ENCODE measurements around the gene NCOR1.

Gene NCOR1

GRCh38 chr17:16040710-16041251, 174.6 kb downstream of the NCOR1 start:
- no peak overlapping the region for H3K4me2 ChIP-seq (ENCODE audit: low read length)

GRCh38 chr17:16037636-16038035, 177.7 kb downstream of the NCOR1 start:
- Histone ChIP-seq H3K9me2 (replicated peaks; ENCODE audit: control insufficient read depth, low read length) (no peaks in the 10 kb centered on the region), H3K36me3 (ENCODE audit: control insufficient read depth, low read length) (peaks cover 82% of the 10 kb centered on the region), H3K4me3 (ENCODE audit: low read length) (no peak overlapping the region), H3K79me2 (ENCODE audit: control insufficient read depth, low read length) (no peaks in the 10 kb centered on the region), H3K4me1 (ENCODE audit: control insufficient read depth, low read length) (peaks cover 14% of the 10 kb centered on the region), H3F3A (ENCODE audit: control insufficient read depth, insufficient read depth) (peaks cover 3% of the 10 kb centered on the region; the same call in 1 of the 2 replicates), H3K9me3 (ENCODE audit: control insufficient read depth, insufficient read depth, low read length) (no peaks in the 10 kb centered on the region), H3K27ac (ENCODE audit: low read depth, low read length) (no peak overlapping the region), H4K20me1 (ENCODE audit: control insufficient read depth, insufficient read depth, low read depth, low read length) (no peaks in the 10 kb centered on the region), H3K27me3 (ENCODE audit: control insufficient read depth, low read length) (no peaks in the 10 kb centered on the region), H3K4me2 (ENCODE audit: low read length) (no peak overlapping the region)
- TF ChIP-seq CTCF (IDR thresholded peaks at IDR 0.05; ENCODE audit: low read depth, low read length, poor library complexity, severe bottlenecking) (no peak), EZH2phosphoT487 (IDR thresholded peaks at IDR 0.05; ENCODE audit: borderline replicate concordance, low read length) (no peak)

More at GRCh38 chr17:16040710-16041251, 174.6 kb downstream of the NCOR1 start:
- Histone ChIP-seq H3F3A (ENCODE audit: control insufficient read depth, insufficient read depth) (no peaks in the 10 kb centered on the region), H3K79me2 (ENCODE audit: control insufficient read depth, low read length) (no peaks in the 10 kb centered on the region), H3K9me3 (ENCODE audit: control insufficient read depth, insufficient read depth, low read length) (no peaks in the 10 kb centered on the region), H3K36me3 (ENCODE audit: control insufficient read depth, low read length) (peaks cover 74% of the 10 kb centered on the region), H4K20me1 (ENCODE audit: control insufficient read depth, insufficient read depth, low read depth, low read length) (no peaks in the 10 kb centered on the region), H3K4me3 (ENCODE audit: low read length) (no peak overlapping the region), H3K27ac (ENCODE audit: low read depth, low read length) (no peak overlapping the region), H3K27me3 (ENCODE audit: control insufficient read depth, low read length) (no peaks in the 10 kb centered on the region), H3K4me1 (ENCODE audit: control insufficient read depth, low read length) (peaks cover 5% of the 10 kb centered on the region; the same call in 1 of the 2 replicates), H3K9me2 (replicated peaks; ENCODE audit: control insufficient read depth, low read length) (no peaks in the 10 kb centered on the region)
- no peak for TF ChIP-seq EZH2phosphoT487 (IDR thresholded peaks at IDR 0.05; ENCODE audit: borderline replicate concordance, low read length)
- no peak for TF ChIP-seq CTCF (IDR thresholded peaks at IDR 0.05; ENCODE audit: low read depth, low read length, poor library complexity, severe bottlenecking)

DNA sequence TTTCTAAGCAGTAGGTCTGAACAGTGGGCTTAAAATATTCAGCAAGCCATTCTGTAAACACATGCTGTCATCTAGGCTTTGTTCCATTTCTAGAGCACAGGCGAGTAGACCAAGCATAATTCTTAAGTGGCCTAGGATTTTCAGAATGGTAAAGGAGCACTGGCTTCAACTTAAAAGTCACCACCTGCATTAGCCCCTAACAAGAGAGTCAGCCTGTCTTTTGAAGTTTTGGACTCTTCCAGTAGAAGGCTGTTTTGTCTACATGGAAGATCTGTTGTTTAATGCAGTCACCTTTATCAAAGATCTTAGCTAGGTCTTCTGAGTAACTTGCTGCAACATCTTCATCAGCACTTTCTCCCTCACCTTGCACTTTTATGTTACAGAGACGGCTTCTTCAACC, 179.1 kb downstream of the NCOR1 start:
- Histone ChIP-seq H3K4me3 (ENCODE audit: low read length) (no peak overlapping the region), H4K20me1 (ENCODE audit: control insufficient read depth, insufficient read depth, low read depth, low read length) (no peaks in the 10 kb centered on the region), H3K9me3 (ENCODE audit: control insufficient read depth, insufficient read depth, low read length) (no peaks in the 10 kb centered on the region), H3F3A (ENCODE audit: control insufficient read depth, insufficient read depth) (peaks cover 3% of the 10 kb centered on the region; the same call in 1 of the 2 replicates), H3K79me2 (ENCODE audit: control insufficient read depth, low read length) (no peaks in the 10 kb centered on the region), H3K4me1 (ENCODE audit: control insufficient read depth, low read length) (peaks cover 14% of the 10 kb centered on the region), H3K36me3 (ENCODE audit: control insufficient read depth, low read length) (peaks cover 87% of the 10 kb centered on the region), H3K27me3 (ENCODE audit: control insufficient read depth, low read length) (no peaks in the 10 kb centered on the region), H3K9me2 (replicated peaks; ENCODE audit: control insufficient read depth, low read length) (no peaks in the 10 kb centered on the region), H3K27ac (ENCODE audit: low read depth, low read length) (no peak overlapping the region), H3K4me2 (ENCODE audit: low read length) (no peak overlapping the region)
- TF ChIP-seq EZH2phosphoT487 (IDR thresholded peaks at IDR 0.05; ENCODE audit: borderline replicate concordance, low read length) (no peak), CTCF (IDR thresholded peaks at IDR 0.05; ENCODE audit: low read depth, low read length, poor library complexity, severe bottlenecking) (no peak)
